Keratinocyte (primary cell): ENCODE data around the gene ADAM19.

Experiments
- EZH2 ChIP-seq: IDR thresholded peaks from one replicate; pipeline ENCODE4 v1.6.1; 2012; ENCODE audit warnings: inconsistent platforms, mild to moderate bottlenecking, low read length, moderate library complexity
- TF ChIP-seq, protein P1 (sequence below), 3 experiments: IDR thresholded peaks in 1 of 3; conservative IDR thresholded peaks in 1 of 3; optimal IDR thresholded peaks in 1 of 3; 2 replicates in 2 of 3; 3 replicates in 1 of 3; pipeline versions ENCODE3 to v1.5.1; 2011; ENCODE audit warnings: low read length in 3 of 3, mild to moderate bottlenecking in 3 of 3, moderate library complexity in 2 of 3, control low read depth in 1 of 3, inconsistent platforms in 1 of 3; ENCODE audit not compliant: insufficient read depth in 2 of 3; ENCODE audit errors: extremely low read depth in 1 of 3

DNA sequence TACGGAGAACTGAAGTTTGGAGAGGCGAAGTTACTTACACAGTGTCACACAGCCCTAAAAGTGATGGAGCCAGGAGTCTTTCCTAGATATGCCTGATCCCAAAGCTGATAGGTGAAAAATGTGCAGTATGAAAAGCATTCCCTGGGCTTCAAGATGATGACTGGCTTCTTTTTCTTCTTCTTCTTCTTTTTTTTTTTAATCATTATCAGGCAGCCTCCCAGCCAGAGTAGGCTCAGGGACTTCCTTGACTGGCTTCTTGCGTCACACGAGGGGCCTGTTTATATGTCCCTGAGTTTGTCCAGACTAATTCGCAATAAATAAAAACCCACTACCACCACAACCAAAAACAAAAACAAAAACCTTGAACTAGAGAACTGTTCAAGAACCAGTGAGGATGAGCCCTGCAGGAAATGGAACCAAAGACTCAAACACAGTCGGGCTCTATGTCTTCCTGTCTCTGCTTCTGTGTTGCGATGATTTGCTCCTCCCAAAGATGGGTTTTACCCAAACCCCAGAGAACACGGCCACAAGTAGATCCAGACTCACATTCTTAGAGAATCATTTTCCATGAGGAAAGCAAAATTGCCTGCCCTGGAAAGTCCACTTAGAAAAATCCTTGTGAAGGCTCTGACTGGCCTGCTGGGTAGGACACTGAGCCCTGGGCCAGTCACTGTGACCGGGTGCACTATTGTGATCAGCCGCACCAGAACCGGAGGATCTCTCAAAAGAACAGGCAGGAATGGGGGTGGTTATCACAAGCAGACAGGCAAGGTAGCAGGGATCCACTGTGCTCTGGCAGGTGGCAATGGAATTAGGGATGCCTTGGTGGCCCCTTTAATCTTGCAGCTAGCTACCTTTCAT, 38.0 kb upstream of the ADAM19 start:
- TF ChIP-seq, protein P1, sequence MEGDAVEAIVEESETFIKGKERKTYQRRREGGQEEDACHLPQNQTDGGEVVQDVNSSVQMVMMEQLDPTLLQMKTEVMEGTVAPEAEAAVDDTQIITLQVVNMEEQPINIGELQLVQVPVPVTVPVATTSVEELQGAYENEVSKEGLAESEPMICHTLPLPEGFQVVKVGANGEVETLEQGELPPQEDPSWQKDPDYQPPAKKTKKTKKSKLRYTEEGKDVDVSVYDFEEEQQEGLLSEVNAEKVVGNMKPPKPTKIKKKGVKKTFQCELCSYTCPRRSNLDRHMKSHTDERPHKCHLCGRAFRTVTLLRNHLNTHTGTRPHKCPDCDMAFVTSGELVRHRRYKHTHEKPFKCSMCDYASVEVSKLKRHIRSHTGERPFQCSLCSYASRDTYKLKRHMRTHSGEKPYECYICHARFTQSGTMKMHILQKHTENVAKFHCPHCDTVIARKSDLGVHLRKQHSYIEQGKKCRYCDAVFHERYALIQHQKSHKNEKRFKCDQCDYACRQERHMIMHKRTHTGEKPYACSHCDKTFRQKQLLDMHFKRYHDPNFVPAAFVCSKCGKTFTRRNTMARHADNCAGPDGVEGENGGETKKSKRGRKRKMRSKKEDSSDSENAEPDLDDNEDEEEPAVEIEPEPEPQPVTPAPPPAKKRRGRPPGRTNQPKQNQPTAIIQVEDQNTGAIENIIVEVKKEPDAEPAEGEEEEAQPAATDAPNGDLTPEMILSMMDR (optimal IDR thresholded peaks at IDR 0.05 in 1 of 3, IDR thresholded peaks at IDR 0.05 in 1 of 3, conservative IDR thresholded peaks at IDR 0.05 in 1 of 3; ENCODE audit: extremely low read depth in 1 of 3, insufficient read depth in 2 of 3, low read length in 3 of 3): no peak
- no peak for TF ChIP-seq EZH2
